ENCODE measurements around the gene TRIO. TPM values are rescaled to one million over a fixed set of nuclear protein-coding genes. Genes with fewer than 3 reads are reported as not detected.

TRIO gene
- total and polyA plus RNA-seq, 12 donors, result 26.2 to 85.2 (median 61.9) TPM

DNA sequence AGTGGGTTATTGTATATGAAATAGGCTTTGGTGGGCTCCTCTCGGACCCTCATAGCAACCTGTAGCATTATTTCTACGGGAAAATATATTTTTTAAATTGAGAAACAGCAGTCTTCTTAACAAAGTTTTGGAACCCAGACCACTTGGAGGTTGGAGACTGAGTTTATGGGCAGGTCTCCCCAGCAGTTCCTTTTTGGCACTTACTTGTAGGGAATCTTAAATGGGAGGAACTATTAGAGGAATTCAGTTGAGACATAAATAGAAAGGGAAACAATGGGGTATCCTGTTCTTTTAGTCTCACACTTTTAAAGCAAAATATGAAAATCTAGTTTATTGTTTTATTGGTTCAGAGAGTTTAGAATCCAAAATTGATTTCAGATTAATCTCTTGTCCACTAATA, 111.5 kb downstream of the TRIO start:
- whole genome bisulfite sequencing, 2 donors, result 73 to 78% methylated on average over 2 of the region's 2 CpGs
- intact Hi-C loops (cut with DNase I), result loop anchor here in 3 of 10 donors (5.0 to 10.0 kb wide), 3 partner anchors 50 to 107 kb away; no protein-coding TSS in a partner anchor
- DNase-seq (no peak), ATAC-seq (peak in 2 of 8 donors; percentile 35 to 45)
- Histone ChIP-seq H3K27me3 (no peaks in the 10 kb centered on the region), H3K27ac (peak overlapping the region; percentile 42 to 78 (median 55)), H3K9me3 (peaks cover 0 to 18% (median 0%) of the 10 kb centered on the region in 11 donors), H3K4me3 (peak overlapping the region in 2 of 10 donors; percentile 26 to 27), H3K36me3 (no peaks in the 10 kb centered on the region), H3K4me1 (peaks cover 9 to 100% (median 81%) of the 10 kb centered on the region in 9 donors)
- TF ChIP-seq, protein P1, sequence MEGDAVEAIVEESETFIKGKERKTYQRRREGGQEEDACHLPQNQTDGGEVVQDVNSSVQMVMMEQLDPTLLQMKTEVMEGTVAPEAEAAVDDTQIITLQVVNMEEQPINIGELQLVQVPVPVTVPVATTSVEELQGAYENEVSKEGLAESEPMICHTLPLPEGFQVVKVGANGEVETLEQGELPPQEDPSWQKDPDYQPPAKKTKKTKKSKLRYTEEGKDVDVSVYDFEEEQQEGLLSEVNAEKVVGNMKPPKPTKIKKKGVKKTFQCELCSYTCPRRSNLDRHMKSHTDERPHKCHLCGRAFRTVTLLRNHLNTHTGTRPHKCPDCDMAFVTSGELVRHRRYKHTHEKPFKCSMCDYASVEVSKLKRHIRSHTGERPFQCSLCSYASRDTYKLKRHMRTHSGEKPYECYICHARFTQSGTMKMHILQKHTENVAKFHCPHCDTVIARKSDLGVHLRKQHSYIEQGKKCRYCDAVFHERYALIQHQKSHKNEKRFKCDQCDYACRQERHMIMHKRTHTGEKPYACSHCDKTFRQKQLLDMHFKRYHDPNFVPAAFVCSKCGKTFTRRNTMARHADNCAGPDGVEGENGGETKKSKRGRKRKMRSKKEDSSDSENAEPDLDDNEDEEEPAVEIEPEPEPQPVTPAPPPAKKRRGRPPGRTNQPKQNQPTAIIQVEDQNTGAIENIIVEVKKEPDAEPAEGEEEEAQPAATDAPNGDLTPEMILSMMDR (IDR thresholded peaks at IDR 0.05), result no peak

DNA sequence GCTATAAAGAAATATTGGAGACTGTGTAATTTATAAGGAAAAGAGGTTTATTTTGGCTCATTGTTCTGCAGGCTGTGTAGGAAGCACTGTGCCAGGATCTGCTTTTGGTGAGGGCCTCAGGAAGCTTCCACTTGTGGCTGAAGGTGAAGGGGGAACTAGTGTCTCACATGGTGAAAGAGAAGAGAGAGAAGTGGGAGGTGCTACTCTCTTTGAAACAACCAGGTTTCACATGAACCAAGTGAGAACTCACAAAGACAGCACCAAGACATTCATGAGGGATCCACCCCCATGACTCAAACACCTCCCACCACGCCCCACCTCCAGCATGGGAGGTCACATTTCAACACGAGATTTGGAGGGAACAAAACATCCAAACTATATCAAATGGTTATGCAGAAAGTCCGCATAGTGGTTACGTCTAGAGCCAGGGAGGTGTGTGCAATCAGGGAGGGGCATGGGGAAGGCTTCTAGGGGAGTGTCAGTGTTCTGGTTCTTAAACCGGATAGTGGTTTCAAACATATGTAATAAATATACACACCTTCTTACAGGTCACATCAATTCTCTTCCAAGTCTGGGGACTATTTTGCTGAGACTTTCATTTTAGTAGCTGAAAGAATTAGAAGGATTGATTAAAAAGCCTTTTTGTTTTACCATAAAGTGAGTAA, 113.0 kb downstream of the TRIO start:
- Histone ChIP-seq H3K9me3 (peaks cover 0 to 18% (median 0%) of the 10 kb centered on the region in 11 donors), H3K36me3 (no peaks in the 10 kb centered on the region), H3K4me3 (no peak overlapping the region), H3K4me1 (peaks cover 4 to 100% (median 76%) of the 10 kb centered on the region in 9 donors), H3K27me3 (no peaks in the 10 kb centered on the region), H3K27ac (peak overlapping the region in 3 of 10 donors; percentile 16 to 78 (median 65))
- WGBS, 2 donors, result 87 to 90% methylated on average over 5 of the region's 5 CpGs
- intact Hi-C loops (cut with DNase I), result loop anchor here in 2 of 10 donors (5.0 to 10.0 kb wide), 2 partner anchors 51 to 109 kb away; no protein-coding TSS in a partner anchor
- TF ChIP-seq, protein P1 (IDR thresholded peaks at IDR 0.05), result no peak
- ATAC-seq (no peak), DNase-seq (no peak)

DNA sequence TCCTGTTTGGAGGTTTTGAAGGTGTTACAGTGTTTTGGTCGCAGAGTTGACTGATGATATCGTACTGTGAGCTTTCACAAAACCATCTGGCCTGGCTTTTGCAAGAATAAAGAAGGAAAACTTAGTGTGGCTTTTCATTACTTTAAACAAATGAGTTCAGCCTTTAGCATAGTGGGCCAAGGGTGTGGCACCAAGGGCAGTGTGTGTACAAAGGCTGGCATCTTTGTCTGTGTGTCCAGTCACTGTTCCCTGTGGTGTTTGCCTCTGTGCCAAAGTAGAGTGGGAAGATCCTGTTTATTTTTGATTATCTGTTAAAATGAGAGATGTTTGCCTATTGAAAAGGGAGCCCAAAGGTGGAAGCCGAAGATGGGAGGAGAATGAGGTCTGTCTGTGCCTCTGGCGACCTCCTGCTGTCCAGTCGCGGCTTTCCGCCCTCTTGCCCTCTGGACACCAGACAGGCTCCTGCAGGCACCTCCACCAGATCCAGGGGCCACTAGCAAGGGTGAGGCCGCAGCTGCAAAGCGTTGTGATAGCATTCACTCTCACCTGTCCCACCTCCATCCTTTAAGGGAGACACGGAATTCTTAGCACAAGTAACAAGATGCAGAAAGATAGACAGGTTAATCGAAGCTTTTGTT, 113.7 kb downstream of the TRIO start:
- no peak for DNase-seq
- Histone ChIP-seq H3K27ac (peak overlapping the region in 4 of 10 donors; percentile 0 to 65 (median 29)), H3K4me1 (peaks cover 4 to 100% (median 71%) of the 10 kb centered on the region in 9 donors), H3K36me3 (no peaks in the 10 kb centered on the region), H3K4me3 (no peak overlapping the region), H3K9me3 (peaks cover 0 to 18% (median 0%) of the 10 kb centered on the region in 11 donors), H3K27me3 (no peaks in the 10 kb centered on the region)
- ATAC-seq, result no peak
- intact Hi-C loops (cut with DNase I), result loop anchor here in 2 of 10 donors (5.0 to 10.0 kb wide), 2 partner anchors 52 to 110 kb away; no protein-coding TSS in a partner anchor
- TF ChIP-seq, protein P1 (IDR thresholded peaks at IDR 0.05), result no peak
- WGBS, 2 donors, result 83 to 85% methylated on average over 11 of the region's 11 CpGs

DNA sequence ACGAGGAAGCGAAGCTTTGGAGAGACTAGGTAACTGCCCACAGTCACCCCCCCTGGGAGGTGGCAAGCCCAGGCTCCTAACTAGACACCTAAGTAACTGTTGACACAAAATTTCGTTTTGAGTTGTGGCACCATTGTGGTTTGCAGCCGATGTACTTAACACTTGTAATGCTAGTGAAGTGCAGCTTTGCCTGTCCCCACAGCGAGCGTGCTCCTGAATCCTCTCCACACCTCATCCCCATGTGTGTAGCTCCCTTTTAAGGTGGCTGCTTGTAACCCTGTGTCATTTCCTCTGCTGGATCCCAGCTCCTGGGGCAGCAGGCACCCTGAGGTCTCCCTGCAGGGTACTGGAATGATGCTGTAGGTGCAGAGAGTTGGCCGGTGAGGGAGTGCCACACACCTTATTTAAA, 114.9 kb downstream of the TRIO start:
- ATAC-seq, result peak in 1 of 8 donors; percentile 24
- no peaks in the 10 kb centered on the region for H3K27me3 ChIP-seq
- peaks cover 4 to 90% (median 61%) of the 10 kb centered on the region in 9 donors for H3K4me1 ChIP-seq
- peak overlapping the region in 4 of 10 donors; percentile 50 to 70 (median 61) for H3K27ac ChIP-seq
- 61 to 63% methylated on average over 7 of the region's 7 CpGs for WGBS, 2 donors
- intact Hi-C loops (cut with DNase I), result loop anchor here in 2 of 10 donors (5.0 to 10.0 kb wide), 2 partner anchors 53 to 111 kb away; no protein-coding TSS in a partner anchor
- H3K4me3 ChIP-seq, result no peak overlapping the region
- TF ChIP-seq, protein P1 (IDR thresholded peaks at IDR 0.05), result no peak
- H3K36me3 ChIP-seq, result no peaks in the 10 kb centered on the region
- no peak for DNase-seq
- H3K9me3 ChIP-seq, result peaks cover 0 to 18% (median 0%) of the 10 kb centered on the region in 11 donors

All from heart right ventricle (tissue), 16 donors.